Loucy (cell line): ENCODE measurements around the gene NTN4.

Experiments
- EZH2phosphoT487 ChIP-seq: fragments of 200-600 bp; IDR thresholded peaks from 2 replicates; pipeline ENCODE4 v1.6.1; 2018; ENCODE audit warnings: antibody characterized with exemption, mild to moderate bottlenecking, moderate library complexity, borderline replicate concordance
- TF ChIP-seq, protein P1 (sequence below): fragments of 200-600 bp; sonication (generic); conservative IDR thresholded peaks from 2 replicates; pipeline ENCODE4 v1.5.1; 2014; ENCODE audit warnings: mild to moderate bottlenecking, antibody characterized with exemption, low read length

- TF ChIP-seq, protein P1, sequence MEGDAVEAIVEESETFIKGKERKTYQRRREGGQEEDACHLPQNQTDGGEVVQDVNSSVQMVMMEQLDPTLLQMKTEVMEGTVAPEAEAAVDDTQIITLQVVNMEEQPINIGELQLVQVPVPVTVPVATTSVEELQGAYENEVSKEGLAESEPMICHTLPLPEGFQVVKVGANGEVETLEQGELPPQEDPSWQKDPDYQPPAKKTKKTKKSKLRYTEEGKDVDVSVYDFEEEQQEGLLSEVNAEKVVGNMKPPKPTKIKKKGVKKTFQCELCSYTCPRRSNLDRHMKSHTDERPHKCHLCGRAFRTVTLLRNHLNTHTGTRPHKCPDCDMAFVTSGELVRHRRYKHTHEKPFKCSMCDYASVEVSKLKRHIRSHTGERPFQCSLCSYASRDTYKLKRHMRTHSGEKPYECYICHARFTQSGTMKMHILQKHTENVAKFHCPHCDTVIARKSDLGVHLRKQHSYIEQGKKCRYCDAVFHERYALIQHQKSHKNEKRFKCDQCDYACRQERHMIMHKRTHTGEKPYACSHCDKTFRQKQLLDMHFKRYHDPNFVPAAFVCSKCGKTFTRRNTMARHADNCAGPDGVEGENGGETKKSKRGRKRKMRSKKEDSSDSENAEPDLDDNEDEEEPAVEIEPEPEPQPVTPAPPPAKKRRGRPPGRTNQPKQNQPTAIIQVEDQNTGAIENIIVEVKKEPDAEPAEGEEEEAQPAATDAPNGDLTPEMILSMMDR: no peak
- TF ChIP-seq EZH2phosphoT487: no peak
Measured at GRCh38 chr12:95624589-95624988, 166.0 kb downstream of the NTN4 start.
